T-helper 17 cell (primary cell): ENCODE measurements around the gene FOXD4L5. TPM values are rescaled to one million over a fixed set of nuclear protein-coding genes. Genes with fewer than 3 reads are reported as not detected.
"Not testable (repeated sequence)": the region's sequence is repeated elsewhere in the genome, so short reads cannot be mapped to it uniquely, and the experiment has no call there.

ENCODE experiments used
- ATAC-seq: fragments of 150-1000 bp; cut with Tn5 transposase; 2 replicates; pipeline ENCODE4 v1.10.0; 2021; ENCODE audit warnings: mild to moderate bottlenecking, moderate library complexity
- DNase-seq, 3 donors: peaks; one replicate each; pipeline versions ENCODE4 v3.0.0 to v3.0.0-alpha.2; 2020 to 2021
- H3K9me3 ChIP-seq: one replicate; pipeline ENCODE4 v1.7.0; 2013; ENCODE audit warnings: low read length, mild to moderate bottlenecking; ENCODE audit not compliant: control insufficient read depth, poor library complexity, severe bottlenecking
- H3K27ac Mint-ChIP-seq: one replicate; pipeline ENCODE4 v1.8.0; 2022; ENCODE audit warnings: mild to moderate bottlenecking, moderate library complexity, mixed read lengths
- H3K27me3 Mint-ChIP-seq: one replicate; pipeline ENCODE4 v1.8.0; 2022; ENCODE audit warnings: mixed read lengths
- H3K36me3 Mint-ChIP-seq: one replicate; pipeline ENCODE4 v1.8.0; 2022; ENCODE audit warnings: low read depth, mixed read lengths
- H3K4me1 Mint-ChIP-seq: one replicate; pipeline ENCODE4 v1.8.0; 2022; ENCODE audit warnings: mild to moderate bottlenecking, mixed read lengths
- H3K4me3 Mint-ChIP-seq: one replicate; pipeline ENCODE4 v1.8.0; 2022; ENCODE audit warnings: mild to moderate bottlenecking, moderate library complexity, mixed read lengths
- total RNA-seq, 4 donors: library from RNA in 2 of 4; stranded (reverse) in 2 of 4; gene quantifications; one replicate each; pipeline ENCODE4 v1.2.3 and lab custom pipeline; 2022 to 2026

FOXD4L5 gene
- total RNA-seq (under 1 TPM in 1 of 2 donors, not detected in 1; 0.13 TPM), total RNA-seq (lab: John Stamatoyannopoulos, UW) (0 reads per million in 2 donors)

DNA sequence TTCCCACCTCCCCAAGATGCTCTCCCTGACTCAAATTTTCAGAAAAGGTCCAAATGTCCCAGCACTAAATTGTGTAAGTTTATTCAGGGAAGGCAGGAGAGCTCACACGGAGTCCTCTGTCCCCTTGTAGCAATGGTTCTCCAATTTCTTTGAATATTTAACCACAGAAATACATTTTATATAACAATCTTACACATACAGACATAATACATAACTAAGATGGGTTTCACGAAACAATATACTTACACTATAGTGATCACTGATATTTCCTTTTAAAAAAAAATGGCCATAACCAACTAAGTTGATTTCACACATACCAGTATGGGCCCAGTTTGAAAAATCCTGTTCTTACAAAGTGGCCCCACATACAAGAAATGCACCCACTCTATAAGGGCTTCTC, at the start of gene FOXD4L5:
Gene FOXD4L5, minus strand, starts transcription at position 101 of the 400 bp plus-strand sequence. CDS start 832 bp downstream, outside the sequence.
- not testable (repeated sequence) for H3K27me3 Mint-ChIP-seq, DNase-seq, H3K9me3 ChIP-seq, ATAC-seq, H3K36me3 Mint-ChIP-seq, H3K27ac Mint-ChIP-seq, H3K4me1 Mint-ChIP-seq, H3K4me3 Mint-ChIP-seq

DNA sequence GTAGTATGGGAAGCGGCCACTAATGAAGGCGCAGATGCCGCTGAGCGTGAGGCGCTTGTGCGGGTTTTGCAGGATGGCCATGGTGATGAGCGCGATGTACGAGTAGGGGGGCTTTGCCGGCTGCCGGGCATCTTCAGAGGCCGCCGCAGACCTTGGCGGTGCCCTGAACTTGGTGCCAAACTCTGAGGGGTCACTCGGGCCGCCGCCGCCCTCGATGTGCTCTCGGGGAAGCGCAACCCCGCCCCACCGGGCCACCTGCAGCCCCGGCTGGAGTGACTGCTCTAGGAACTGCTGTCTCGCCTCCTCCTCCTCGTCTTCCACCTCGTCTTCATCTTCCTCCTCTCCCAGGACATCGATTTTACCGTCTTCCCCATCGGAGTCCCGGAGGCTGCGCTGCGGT, 1.1 kb downstream of the FOXD4L5 start:
- H3K4me3 Mint-ChIP-seq, H3K27ac Mint-ChIP-seq, H3K9me3 ChIP-seq, H3K27me3 Mint-ChIP-seq, H3K36me3 Mint-ChIP-seq, ATAC-seq, H3K4me1 Mint-ChIP-seq, DNase-seq: not testable (repeated sequence)

DNA sequence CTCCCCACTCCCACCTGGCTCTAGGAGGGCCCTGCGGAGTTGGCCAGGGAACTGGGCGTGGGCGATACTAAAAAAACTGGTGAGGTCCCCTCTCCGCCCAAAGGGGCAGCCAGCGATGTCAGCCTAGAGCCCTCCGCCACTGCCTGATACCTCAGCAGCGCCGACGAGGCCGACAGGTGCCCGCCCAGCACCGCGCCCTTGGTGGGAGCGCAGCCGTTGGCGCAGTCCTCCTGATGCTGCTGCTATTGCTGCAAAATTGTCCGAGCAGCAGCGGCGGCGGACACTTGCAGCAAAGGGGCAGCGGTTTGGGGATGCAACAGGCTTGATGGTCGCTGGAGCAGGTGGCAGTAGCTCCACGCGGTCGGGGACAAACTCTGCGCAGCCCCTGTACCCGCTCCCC, 2.0 kb downstream of the FOXD4L5 start:
- H3K36me3 Mint-ChIP-seq, H3K4me3 Mint-ChIP-seq, DNase-seq, H3K27me3 Mint-ChIP-seq, ATAC-seq, H3K27ac Mint-ChIP-seq, H3K4me1 Mint-ChIP-seq, H3K9me3 ChIP-seq: not testable (repeated sequence)
